Right lung (tissue), 5 donors: ENCODE data around the gene COMP. TPM values are rescaled to one million over a fixed set of nuclear protein-coding genes. Genes with fewer than 3 reads are reported as not detected.

Experiments used
- DNase-seq, 2 donors: peaks; one replicate each; pipeline ENCODE4 v3.0.0-alpha.2; 2013
- polyA plus RNA-seq, 5 donors: library from polyadenylated mRNA; unstranded; fragments of 120-200 nt; gene quantifications; one replicate each; pipeline versions ENCODE4 v1.2.1 to v1.2.3, GENCODE V29; 2013; ENCODE audit warnings: inconsistent platforms in 1 of 5, low replicate concordance in 1 of 5; ENCODE audit not compliant: insufficient read length in 5 of 5, insufficient read depth in 1 of 5

The COMP gene
- polyA plus RNA-seq, 5 donors = 0.60 TPM; not detected in 4

GRCh38 chr19:18804139-18804601 is 13.1 kb upstream of the COMP start:
- no peak for DNase-seq

GRCh38 chr19:18803550-18804138 is 12.5 kb upstream of the COMP start:
- DNase-seq = no peak

GRCh38 chr19:18802354-18802753 is 11.2 kb upstream of the COMP start:
- DNase-seq = no peak

- DNase-seq = no peak
Observed at GRCh38 chr19:18800636-18801035, 9.5 kb upstream of the COMP start.

GRCh38 chr19:18800079-18800478 is 9.0 kb upstream of the COMP start:
- DNase-seq = no peak

GRCh38 chr19:18799389-18799970 is 8.4 kb upstream of the COMP start:
- no peak for DNase-seq

- no peak for DNase-seq
Observed at GRCh38 chr19:18798384-18799352, 7.6 kb upstream of the COMP start.

GRCh38 chr19:18796239-18796638 is 5.1 kb upstream of the COMP start:
- DNase-seq = no peak

- DNase-seq = no peak
Observed at GRCh38 chr19:18795540-18795939, 4.4 kb upstream of the COMP start.

- no peak for DNase-seq
Observed at GRCh38 chr19:18794692-18795091, 3.6 kb upstream of the COMP start.

- no peak for DNase-seq
Observed at GRCh38 chr19:18794029-18794313, 2.9 kb upstream of the COMP start.

- DNase-seq = no peak
Observed at GRCh38 chr19:18793144-18794028, 2.3 kb upstream of the COMP start.

- no peak for DNase-seq
Observed at GRCh38 chr19:18792661-18793060, 1.6 kb upstream of the COMP start.

GRCh38 chr19:18791315-18791678 is 192 bp upstream of the COMP start:
- no peak for DNase-seq

GRCh38 chr19:18789883-18790565 is 1.1 kb downstream of the COMP start:
- no peak for DNase-seq

GRCh38 chr19:18789422-18789869 is 1.7 kb downstream of the COMP start:
- no peak for DNase-seq

- no peak for DNase-seq
Observed at GRCh38 chr19:18788529-18789421, 2.3 kb downstream of the COMP start.

- DNase-seq = peak in 1 of 2 donors; percentile 46
Observed at GRCh38 chr19:18785179-18786124, 5.7 kb downstream of the COMP start.

- no peak for DNase-seq
Observed at GRCh38 chr19:18784786-18785120, 6.4 kb downstream of the COMP start.
